Mammary epithelial cell (primary cell): ENCODE measurements around the gene UBE2S.

Experiments used
- EZH2 ChIP-seq: IDR thresholded peaks from 2 replicates; pipeline ENCODE4 v1.6.1; 2012; ENCODE audit warnings: low read length, inconsistent platforms, borderline replicate concordance
- TF ChIP-seq, protein P1 (sequence below), 2 donors: IDR thresholded peaks in 1 of 2; conservative IDR thresholded peaks in 1 of 2; 2 replicates each; pipeline ENCODE4 v1.5.1; 2011 to 2012; ENCODE audit warnings: inconsistent platforms in 2 of 2, low read length in 2 of 2, mild to moderate bottlenecking in 2 of 2, control low read depth in 1 of 2, low read depth in 1 of 2; ENCODE audit not compliant: insufficient read depth in 1 of 2; ENCODE audit errors: extremely low read depth in 1 of 2

DNA sequence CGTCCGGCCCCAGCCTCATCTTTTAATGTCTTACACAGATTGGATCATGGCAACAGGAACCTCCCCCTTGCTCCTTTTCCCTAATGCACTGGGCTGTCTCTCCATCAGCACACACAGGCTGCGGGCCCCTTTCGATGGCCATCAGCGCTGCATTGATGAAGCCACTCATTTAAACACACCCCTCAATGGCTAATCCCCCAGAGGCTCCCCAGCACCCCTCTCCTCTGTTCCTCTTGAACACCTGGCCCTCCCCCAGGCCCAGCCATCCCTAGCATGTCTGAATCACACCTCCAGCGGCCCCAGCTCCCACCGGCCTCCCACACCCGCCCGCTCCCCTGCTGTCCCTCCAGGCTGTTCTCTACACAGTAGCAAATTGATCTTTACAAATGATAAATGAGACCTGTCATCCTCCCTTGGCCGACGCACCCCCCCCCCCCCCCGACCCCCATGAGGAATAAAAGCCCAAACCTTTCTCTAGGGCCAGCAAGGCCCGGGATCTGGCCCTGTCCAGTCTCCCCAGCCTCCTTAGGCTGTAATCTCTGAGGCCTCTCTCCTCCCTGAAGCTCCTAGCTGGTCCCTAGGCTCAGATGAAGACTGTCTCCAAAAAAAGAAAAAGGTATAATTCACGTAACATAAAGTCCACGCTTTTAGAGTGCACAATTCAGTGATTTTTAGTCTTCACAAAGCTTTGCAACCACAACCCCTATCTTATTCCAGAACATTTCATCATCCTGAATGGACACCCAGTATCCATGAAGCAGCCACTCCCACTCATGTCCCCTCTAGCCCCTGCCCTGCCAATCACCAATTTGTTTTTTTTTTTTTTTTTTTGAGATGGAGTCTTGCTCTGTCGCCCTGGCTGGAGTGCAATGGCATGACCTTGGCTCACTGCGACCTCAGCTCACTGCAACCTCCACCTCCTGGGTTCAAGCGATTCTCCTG, 14.5 kb downstream of the UBE2S start:
- TF ChIP-seq, protein P1, sequence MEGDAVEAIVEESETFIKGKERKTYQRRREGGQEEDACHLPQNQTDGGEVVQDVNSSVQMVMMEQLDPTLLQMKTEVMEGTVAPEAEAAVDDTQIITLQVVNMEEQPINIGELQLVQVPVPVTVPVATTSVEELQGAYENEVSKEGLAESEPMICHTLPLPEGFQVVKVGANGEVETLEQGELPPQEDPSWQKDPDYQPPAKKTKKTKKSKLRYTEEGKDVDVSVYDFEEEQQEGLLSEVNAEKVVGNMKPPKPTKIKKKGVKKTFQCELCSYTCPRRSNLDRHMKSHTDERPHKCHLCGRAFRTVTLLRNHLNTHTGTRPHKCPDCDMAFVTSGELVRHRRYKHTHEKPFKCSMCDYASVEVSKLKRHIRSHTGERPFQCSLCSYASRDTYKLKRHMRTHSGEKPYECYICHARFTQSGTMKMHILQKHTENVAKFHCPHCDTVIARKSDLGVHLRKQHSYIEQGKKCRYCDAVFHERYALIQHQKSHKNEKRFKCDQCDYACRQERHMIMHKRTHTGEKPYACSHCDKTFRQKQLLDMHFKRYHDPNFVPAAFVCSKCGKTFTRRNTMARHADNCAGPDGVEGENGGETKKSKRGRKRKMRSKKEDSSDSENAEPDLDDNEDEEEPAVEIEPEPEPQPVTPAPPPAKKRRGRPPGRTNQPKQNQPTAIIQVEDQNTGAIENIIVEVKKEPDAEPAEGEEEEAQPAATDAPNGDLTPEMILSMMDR (conservative IDR thresholded peaks at IDR 0.05 in 1 of 2, IDR thresholded peaks at IDR 0.05 in 1 of 2; ENCODE audit: extremely low read depth in 1 of 2, insufficient read depth in 1 of 2, low read depth in 1 of 2, low read length in 2 of 2), result no peak
- no peak for TF ChIP-seq EZH2
